ENCODE measurements around the gene ASIC1.

Gene ASIC1

DNA sequence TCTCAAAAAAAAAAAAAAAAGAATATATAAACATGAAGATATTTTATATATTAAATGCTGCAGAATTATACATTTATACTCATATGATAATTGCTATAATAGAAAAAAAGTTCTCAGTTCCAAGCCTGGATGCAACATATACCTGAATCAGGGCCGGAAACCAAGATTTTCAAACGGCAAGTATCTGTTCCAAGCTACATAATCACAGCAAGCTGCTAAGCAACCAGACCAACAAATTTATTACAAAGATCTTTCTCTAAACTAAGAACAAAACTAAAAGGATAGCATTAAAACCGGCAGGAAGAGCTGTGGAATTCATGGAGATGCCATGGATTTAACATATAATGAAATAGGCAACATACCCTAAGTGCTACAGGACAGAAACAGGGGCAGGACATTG, 39.2 kb upstream of the ASIC1 start:
- no peaks in the 10 kb centered on the region for H3K9me3 ChIP-seq
- no peaks in the 10 kb centered on the region for H3K27me3 ChIP-seq
- no peak for DNase-seq
- H3K36me3 ChIP-seq = peaks cover 68% of the 10 kb centered on the region
- TF ChIP-seq, protein P1, sequence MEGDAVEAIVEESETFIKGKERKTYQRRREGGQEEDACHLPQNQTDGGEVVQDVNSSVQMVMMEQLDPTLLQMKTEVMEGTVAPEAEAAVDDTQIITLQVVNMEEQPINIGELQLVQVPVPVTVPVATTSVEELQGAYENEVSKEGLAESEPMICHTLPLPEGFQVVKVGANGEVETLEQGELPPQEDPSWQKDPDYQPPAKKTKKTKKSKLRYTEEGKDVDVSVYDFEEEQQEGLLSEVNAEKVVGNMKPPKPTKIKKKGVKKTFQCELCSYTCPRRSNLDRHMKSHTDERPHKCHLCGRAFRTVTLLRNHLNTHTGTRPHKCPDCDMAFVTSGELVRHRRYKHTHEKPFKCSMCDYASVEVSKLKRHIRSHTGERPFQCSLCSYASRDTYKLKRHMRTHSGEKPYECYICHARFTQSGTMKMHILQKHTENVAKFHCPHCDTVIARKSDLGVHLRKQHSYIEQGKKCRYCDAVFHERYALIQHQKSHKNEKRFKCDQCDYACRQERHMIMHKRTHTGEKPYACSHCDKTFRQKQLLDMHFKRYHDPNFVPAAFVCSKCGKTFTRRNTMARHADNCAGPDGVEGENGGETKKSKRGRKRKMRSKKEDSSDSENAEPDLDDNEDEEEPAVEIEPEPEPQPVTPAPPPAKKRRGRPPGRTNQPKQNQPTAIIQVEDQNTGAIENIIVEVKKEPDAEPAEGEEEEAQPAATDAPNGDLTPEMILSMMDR (IDR thresholded peaks at IDR 0.05; ENCODE audit: low read depth, low read length) = no peak
- peaks cover 22% of the 10 kb centered on the region for H3K4me1 ChIP-seq
- no peak overlapping the region for H3K4me3 ChIP-seq (ENCODE audit: low read depth, low read length)

- Histone ChIP-seq H3K9me3 (no peaks in the 10 kb centered on the region), H3K4me1 (peaks cover 22% of the 10 kb centered on the region), H3K27me3 (no peaks in the 10 kb centered on the region), H3K36me3 (peaks cover 64% of the 10 kb centered on the region), H3K4me3 (ENCODE audit: low read depth, low read length) (no peak overlapping the region)
- DNase-seq = no peak
- TF ChIP-seq, protein P1 (IDR thresholded peaks at IDR 0.05; ENCODE audit: low read depth, low read length) = no peak
Observed at GRCh38 chr12:50018968-50019367, 38.4 kb upstream of the ASIC1 start.

GRCh38 chr12:50019524-50019923, 37.9 kb upstream of the ASIC1 start:
- Histone ChIP-seq H3K27me3 (no peaks in the 10 kb centered on the region), H3K4me3 (ENCODE audit: low read depth, low read length) (no peak overlapping the region), H3K4me1 (peaks cover 22% of the 10 kb centered on the region), H3K36me3 (peaks cover 58% of the 10 kb centered on the region), H3K9me3 (no peaks in the 10 kb centered on the region)
- TF ChIP-seq, protein P1 (IDR thresholded peaks at IDR 0.05; ENCODE audit: low read depth, low read length) = no peak
- DNase-seq = no peak

- TF ChIP-seq, protein P1 (IDR thresholded peaks at IDR 0.05; ENCODE audit: low read depth, low read length) = no peak
- Histone ChIP-seq H3K4me1 (peaks cover 26% of the 10 kb centered on the region), H3K27me3 (no peaks in the 10 kb centered on the region), H3K36me3 (peaks cover 45% of the 10 kb centered on the region), H3K9me3 (no peaks in the 10 kb centered on the region), H3K4me3 (ENCODE audit: low read depth, low read length) (no peak overlapping the region)
- DNase-seq = no peak
Observed at GRCh38 chr12:50021031-50021430, 36.4 kb upstream of the ASIC1 start.

DNA sequence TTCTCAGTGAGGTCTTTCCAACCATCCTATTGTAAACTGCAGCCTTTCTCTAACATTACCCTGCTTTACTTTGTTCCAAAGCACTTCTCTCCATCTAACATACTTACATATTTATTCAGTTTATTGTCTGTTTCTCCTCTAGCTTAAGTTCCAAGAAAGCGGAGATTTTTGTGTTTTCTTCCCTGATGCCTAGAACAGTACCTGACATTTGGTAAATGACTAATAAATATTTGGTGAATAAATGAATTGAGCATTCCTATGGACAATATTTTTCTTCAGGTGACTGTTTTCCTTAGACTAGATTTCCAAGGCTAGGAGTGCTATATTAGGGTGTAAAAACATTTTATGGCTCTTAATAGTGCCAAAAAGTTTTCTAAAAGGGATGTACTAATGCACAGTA, 34.5 kb upstream of the ASIC1 start:
- TF ChIP-seq, protein P1 (IDR thresholded peaks at IDR 0.05; ENCODE audit: low read depth, low read length) = no peak
- peaks cover 28% of the 10 kb centered on the region for H3K36me3 ChIP-seq
- no peak overlapping the region for H3K4me3 ChIP-seq (ENCODE audit: low read depth, low read length)
- H3K4me1 ChIP-seq = peaks cover 19% of the 10 kb centered on the region; the same call in 1 of the 2 replicates
- DNase-seq = no peak
- no peaks in the 10 kb centered on the region for H3K9me3 ChIP-seq
- no peaks in the 10 kb centered on the region for H3K27me3 ChIP-seq

DNA sequence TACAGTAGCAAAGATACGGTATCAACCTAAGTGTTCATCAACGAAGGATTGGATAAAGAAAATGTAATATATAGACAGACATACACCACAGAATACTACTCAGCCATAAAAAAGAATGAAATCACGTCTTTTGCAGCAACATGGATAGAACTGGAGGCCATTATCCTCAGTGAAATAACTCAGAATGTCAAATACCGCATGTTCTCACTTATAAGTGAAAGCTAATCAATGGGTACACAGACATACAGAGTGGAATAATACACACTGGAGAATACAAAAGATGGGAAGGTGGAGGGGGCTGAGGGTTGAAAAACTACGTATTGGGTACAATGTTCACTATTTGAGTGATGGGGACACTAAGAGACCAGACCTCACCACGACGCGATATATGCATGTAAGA, 33.2 kb upstream of the ASIC1 start:
- peaks cover 19% of the 10 kb centered on the region; the same call in 1 of the 2 replicates for H3K4me1 ChIP-seq
- peaks cover 28% of the 10 kb centered on the region for H3K36me3 ChIP-seq
- H3K4me3 ChIP-seq (ENCODE audit: low read depth, low read length) = peak overlapping the region; percentile 83
- H3K9me3 ChIP-seq = no peaks in the 10 kb centered on the region
- TF ChIP-seq, protein P1 (IDR thresholded peaks at IDR 0.05; ENCODE audit: low read depth, low read length) = no peak
- H3K27me3 ChIP-seq = no peaks in the 10 kb centered on the region
- DNase-seq = no peak
